ENCODE results near the gene TLCD2.

- no peak for TF ChIP-seq GATA2 (IDR thresholded peaks at IDR 0.05; ENCODE audit: low read depth, low read length)
- no peak for TF ChIP-seq GATA3 (IDR thresholded peaks at IDR 0.05; ENCODE audit: low read depth, low read length)
Observed at GRCh38 chr17:1703063-1703462, 7.1 kb downstream of the TLCD2 start.
